ENCODE data around the gene QARS1.

The QARS1 gene

GRCh38 chr3:49104427-49105291 lies at the start of gene QARS1:
TSS of gene QARS1 (minus strand) at chr3:49104757. CDS start at chr3:49104733, 24 bp downstream.
- H3K27me3 ChIP-seq (ENCODE audit: control insufficient read depth in 1 of 2, insufficient read depth in 2 of 2, low read length in 2 of 2): no peaks in the 10 kb centered on the region
- H3K36me3 ChIP-seq (ENCODE audit: control insufficient read depth in 2 of 2, insufficient read depth in 2 of 2, low read length in 2 of 2): peaks cover 45 to 51% of the 10 kb centered on the region in 2 donors
- no peaks in the 10 kb centered on the region for H3K9me3 ChIP-seq (ENCODE audit: control insufficient read depth in 2 of 2, low read length in 2 of 2)
- peaks cover 20% of the 10 kb centered on the region for H3K4me1 ChIP-seq (ENCODE audit: control insufficient read depth, insufficient read depth, low read length)
- H3K27ac ChIP-seq (ENCODE audit: low read length): peak within 1 kb of the TSS; percentile 84
- H3K4me3 ChIP-seq (ENCODE audit: low read length in 2 of 2): peak within 1 kb of the TSS; percentile 84 to 98
- peak within 1 kb of the TSS; percentile 76 to 97 for H3K9ac ChIP-seq (ENCODE audit: low read length in 2 of 2)

- H3K36me3 ChIP-seq (ENCODE audit: control insufficient read depth in 2 of 2, insufficient read depth in 2 of 2, low read length in 2 of 2): no peaks in the 10 kb centered on the region
- H3K4me3 ChIP-seq (ENCODE audit: low read length in 2 of 2): no peak overlapping the region
- no peak overlapping the region for H3K27ac ChIP-seq (ENCODE audit: low read length)
- H3K9me3 ChIP-seq (ENCODE audit: control insufficient read depth in 2 of 2, low read length in 2 of 2): no peaks in the 10 kb centered on the region
- H3K4me1 ChIP-seq (ENCODE audit: control insufficient read depth, insufficient read depth, low read length): no peaks in the 10 kb centered on the region
- H3K9ac ChIP-seq (ENCODE audit: low read length in 2 of 2): peak overlapping the region in 1 of 2 donors; percentile 29
- no peaks in the 10 kb centered on the region for H3K27me3 ChIP-seq (ENCODE audit: control insufficient read depth in 1 of 2, insufficient read depth in 2 of 2, low read length in 2 of 2)
Observed at GRCh38 chr3:49153349-49153912, 48.9 kb upstream of the QARS1 start.

- no peak overlapping the region for H3K27ac ChIP-seq (ENCODE audit: low read length)
- H3K4me1 ChIP-seq (ENCODE audit: control insufficient read depth, insufficient read depth, low read length): no peaks in the 10 kb centered on the region
- no peak overlapping the region for H3K9ac ChIP-seq (ENCODE audit: low read length in 2 of 2)
- H3K27me3 ChIP-seq (ENCODE audit: control insufficient read depth in 1 of 2, insufficient read depth in 2 of 2, low read length in 2 of 2): no peaks in the 10 kb centered on the region
- no peaks in the 10 kb centered on the region for H3K36me3 ChIP-seq (ENCODE audit: control insufficient read depth in 2 of 2, insufficient read depth in 2 of 2, low read length in 2 of 2)
- H3K9me3 ChIP-seq (ENCODE audit: control insufficient read depth in 2 of 2, low read length in 2 of 2): no peaks in the 10 kb centered on the region
- H3K4me3 ChIP-seq (ENCODE audit: low read length in 2 of 2): no peak overlapping the region
Observed at GRCh38 chr3:49151610-49152009, 47.1 kb upstream of the QARS1 start.

GRCh38 chr3:49148159-49148558 lies 43.6 kb upstream of the QARS1 start:
- H3K27ac ChIP-seq (ENCODE audit: low read length): no peak overlapping the region
- H3K27me3 ChIP-seq (ENCODE audit: control insufficient read depth in 1 of 2, insufficient read depth in 2 of 2, low read length in 2 of 2): no peaks in the 10 kb centered on the region
- no peak overlapping the region for H3K4me3 ChIP-seq (ENCODE audit: low read length in 2 of 2)
- no peak overlapping the region for H3K9ac ChIP-seq (ENCODE audit: low read length in 2 of 2)
- H3K9me3 ChIP-seq (ENCODE audit: control insufficient read depth in 2 of 2, low read length in 2 of 2): no peaks in the 10 kb centered on the region
- H3K36me3 ChIP-seq (ENCODE audit: control insufficient read depth in 2 of 2, insufficient read depth in 2 of 2, low read length in 2 of 2): no peaks in the 10 kb centered on the region
- H3K4me1 ChIP-seq (ENCODE audit: control insufficient read depth, insufficient read depth, low read length): no peaks in the 10 kb centered on the region

GRCh38 chr3:49140080-49140479 lies 35.5 kb upstream of the QARS1 start:
- Histone ChIP-seq H3K27me3 (ENCODE audit: control insufficient read depth in 1 of 2, insufficient read depth in 2 of 2, low read length in 2 of 2) (peaks cover 0 to 5% of the 10 kb centered on the region in 2 donors), H3K4me3 (ENCODE audit: low read length in 2 of 2) (no peak overlapping the region), H3K4me1 (ENCODE audit: control insufficient read depth, insufficient read depth, low read length) (no peaks in the 10 kb centered on the region), H3K9me3 (ENCODE audit: control insufficient read depth in 2 of 2, low read length in 2 of 2) (no peaks in the 10 kb centered on the region), H3K9ac (ENCODE audit: low read length in 2 of 2) (no peak overlapping the region), H3K36me3 (ENCODE audit: control insufficient read depth in 2 of 2, insufficient read depth in 2 of 2, low read length in 2 of 2) (no peaks in the 10 kb centered on the region), H3K27ac (ENCODE audit: low read length) (no peak overlapping the region)

- Histone ChIP-seq H3K9ac (ENCODE audit: low read length in 2 of 2) (no peak overlapping the region), H3K4me3 (ENCODE audit: low read length in 2 of 2) (no peak overlapping the region), H3K36me3 (ENCODE audit: control insufficient read depth in 2 of 2, insufficient read depth in 2 of 2, low read length in 2 of 2) (peaks cover 3 to 4% of the 10 kb centered on the region in 2 donors), H3K27me3 (ENCODE audit: control insufficient read depth in 1 of 2, insufficient read depth in 2 of 2, low read length in 2 of 2) (peaks cover 0 to 5% of the 10 kb centered on the region in 2 donors), H3K9me3 (ENCODE audit: control insufficient read depth in 2 of 2, low read length in 2 of 2) (no peaks in the 10 kb centered on the region), H3K27ac (ENCODE audit: low read length) (no peak overlapping the region), H3K4me1 (ENCODE audit: control insufficient read depth, insufficient read depth, low read length) (peaks cover 25% of the 10 kb centered on the region)
Observed at GRCh38 chr3:49135499-49135898, 30.9 kb upstream of the QARS1 start.

GRCh38 chr3:49134471-49135265 lies 30.1 kb upstream of the QARS1 start:
- Histone ChIP-seq H3K27me3 (ENCODE audit: control insufficient read depth in 1 of 2, insufficient read depth in 2 of 2, low read length in 2 of 2) (peaks cover 0 to 5% of the 10 kb centered on the region in 2 donors), H3K27ac (ENCODE audit: low read length) (no peak overlapping the region), H3K36me3 (ENCODE audit: control insufficient read depth in 2 of 2, insufficient read depth in 2 of 2, low read length in 2 of 2) (peaks cover 9% of the 10 kb centered on the region in 2 donors), H3K4me1 (ENCODE audit: control insufficient read depth, insufficient read depth, low read length) (peaks cover 33% of the 10 kb centered on the region), H3K4me3 (ENCODE audit: low read length in 2 of 2) (peak overlapping the region in 1 of 2 donors; percentile 15), H3K9me3 (ENCODE audit: control insufficient read depth in 2 of 2, low read length in 2 of 2) (no peaks in the 10 kb centered on the region), H3K9ac (ENCODE audit: low read length in 2 of 2) (peak overlapping the region in 1 of 2 donors; percentile 6)

GRCh38 chr3:49133226-49133951 lies 28.8 kb upstream of the QARS1 start:
- Histone ChIP-seq H3K27ac (ENCODE audit: low read length) (peak overlapping the region; percentile 91), H3K27me3 (ENCODE audit: control insufficient read depth in 1 of 2, insufficient read depth in 2 of 2, low read length in 2 of 2) (peaks cover 0 to 5% of the 10 kb centered on the region in 2 donors), H3K4me1 (ENCODE audit: control insufficient read depth, insufficient read depth, low read length) (peaks cover 37% of the 10 kb centered on the region), H3K4me3 (ENCODE audit: low read length in 2 of 2) (peak overlapping the region; percentile 94 to 97), H3K9me3 (ENCODE audit: control insufficient read depth in 2 of 2, low read length in 2 of 2) (no peaks in the 10 kb centered on the region), H3K9ac (ENCODE audit: low read length in 2 of 2) (peak overlapping the region; percentile 83 to 94), H3K36me3 (ENCODE audit: control insufficient read depth in 2 of 2, insufficient read depth in 2 of 2, low read length in 2 of 2) (peaks cover 21 to 22% of the 10 kb centered on the region in 2 donors)

GRCh38 chr3:49132437-49133225 lies 28.1 kb upstream of the QARS1 start, which contains the start of gene LAMB2:
TSS of gene LAMB2 (minus strand) at chr3:49133050. CDS start at chr3:49132867, 183 bp downstream.
- Histone ChIP-seq H3K9ac (ENCODE audit: low read length in 2 of 2) (peak within 1 kb of the TSS; percentile 83 to 94), H3K9me3 (ENCODE audit: control insufficient read depth in 2 of 2, low read length in 2 of 2) (no peaks in the 10 kb centered on the region), H3K27me3 (ENCODE audit: control insufficient read depth in 1 of 2, insufficient read depth in 2 of 2, low read length in 2 of 2) (peaks cover 0 to 2% of the 10 kb centered on the region in 2 donors), H3K27ac (ENCODE audit: low read length) (peak within 1 kb of the TSS; percentile 91), H3K36me3 (ENCODE audit: control insufficient read depth in 2 of 2, insufficient read depth in 2 of 2, low read length in 2 of 2) (peaks cover 26 to 27% of the 10 kb centered on the region in 2 donors), H3K4me3 (ENCODE audit: low read length in 2 of 2) (peak within 1 kb of the TSS; percentile 94 to 97), H3K4me1 (ENCODE audit: control insufficient read depth, insufficient read depth, low read length) (peaks cover 37% of the 10 kb centered on the region)
